Measurements from ENCODE around the gene CRYBB2.
A peak's percentile ranks its signal among the peaks of the same experiment; 100 is the strongest.
"Not testable (repeated sequence)": the region's sequence is repeated elsewhere in the genome, so short reads cannot be mapped to it uniquely, and the experiment has no call there.

The CRYBB2 gene, protein sequence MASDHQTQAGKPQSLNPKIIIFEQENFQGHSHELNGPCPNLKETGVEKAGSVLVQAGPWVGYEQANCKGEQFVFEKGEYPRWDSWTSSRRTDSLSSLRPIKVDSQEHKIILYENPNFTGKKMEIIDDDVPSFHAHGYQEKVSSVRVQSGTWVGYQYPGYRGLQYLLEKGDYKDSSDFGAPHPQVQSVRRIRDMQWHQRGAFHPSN

DNA sequence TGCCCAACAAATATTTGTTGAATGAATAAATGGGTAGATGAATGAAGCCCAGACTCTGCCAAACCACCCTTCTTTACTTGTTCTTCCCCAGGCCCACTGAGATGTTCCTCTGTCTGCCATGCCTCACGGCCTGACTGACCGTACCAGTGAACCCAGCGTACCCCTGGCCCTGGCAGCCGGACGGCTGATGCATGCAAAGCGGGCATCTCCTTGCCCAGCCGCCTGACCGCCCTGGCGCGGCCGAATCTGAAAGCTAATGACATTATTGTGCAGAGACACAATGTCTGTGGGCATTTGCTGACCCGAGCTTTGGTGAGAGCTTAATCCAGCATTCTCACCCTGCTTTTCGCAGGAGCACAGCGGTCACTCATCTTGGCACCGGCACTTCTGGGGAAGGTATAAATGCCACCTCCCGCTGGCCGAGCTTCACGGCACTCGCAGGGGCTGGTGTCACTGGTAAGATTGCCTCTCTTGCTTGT, at the start of gene CRYBB2:
TSS of gene CRYBB2 (plus strand) at position 429 of the 479 bp plus-strand sequence. CDS start 1,791 bp downstream, outside the sequence.
- DNase-seq (ENCODE audit: low spot score): no peak

DNA sequence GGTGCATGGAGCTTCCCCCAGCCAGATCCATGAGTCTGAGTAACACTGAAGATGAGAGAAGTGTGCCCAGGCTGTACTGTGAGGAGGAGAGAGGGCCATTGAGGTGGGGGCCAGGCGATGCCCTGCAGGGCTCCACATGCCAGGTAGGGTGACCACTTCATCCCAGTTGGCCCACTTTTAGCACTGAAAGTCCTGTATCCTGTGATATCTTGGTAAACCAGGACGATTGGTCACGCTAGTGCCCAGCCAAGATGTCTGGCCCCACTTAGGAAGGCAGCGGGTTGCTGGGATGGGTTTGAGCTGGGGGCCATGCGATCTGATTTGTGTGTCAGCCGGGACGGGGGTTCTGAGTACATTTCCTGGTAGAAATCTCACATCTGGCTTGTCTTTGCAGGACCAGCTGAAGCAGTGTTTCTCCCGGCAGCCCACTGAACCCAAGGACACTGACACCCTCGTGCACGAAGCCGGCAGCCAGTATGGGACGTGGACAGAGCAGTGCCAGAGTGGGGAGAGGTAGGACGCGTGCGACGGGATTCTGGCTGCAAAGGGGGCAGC, 48.9 kb upstream of the CRYBB2 start:
- no peak for DNase-seq (ENCODE audit: low spot score)

GRCh38 chr22:25172153-25172552, 47.3 kb upstream of the CRYBB2 start:
- peak; percentile 12 for DNase-seq (ENCODE audit: low spot score)

GRCh38 chr22:25174156-25174887, 45.1 kb upstream of the CRYBB2 start:
- no peak for DNase-seq (ENCODE audit: low spot score)

GRCh38 chr22:25174888-25175411, 44.5 kb upstream of the CRYBB2 start:
- no peak for DNase-seq (ENCODE audit: low spot score)

GRCh38 chr22:25176175-25176574, 43.3 kb upstream of the CRYBB2 start:
- DNase-seq (ENCODE audit: low spot score): no peak

DNA sequence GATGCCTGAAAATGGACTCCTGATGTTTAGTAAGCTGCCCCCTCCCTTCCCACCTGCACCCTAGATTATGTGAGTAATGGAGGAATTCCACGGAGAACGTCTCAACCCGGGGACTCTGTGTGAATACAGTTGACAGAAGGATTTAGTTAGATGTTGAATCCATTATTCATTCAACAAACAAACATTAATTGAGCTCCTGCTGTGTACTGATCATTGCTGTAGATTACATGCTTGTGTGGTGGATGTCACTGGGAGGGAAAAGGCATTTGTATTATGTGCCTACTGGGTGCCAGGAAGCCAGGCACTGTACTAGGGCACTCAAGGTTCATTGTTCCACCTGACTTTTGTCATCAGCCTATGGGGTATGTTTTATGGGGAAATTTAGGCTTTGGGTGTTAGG, 42.6 kb upstream of the CRYBB2 start:
- no peak for DNase-seq (ENCODE audit: low spot score)

DNA sequence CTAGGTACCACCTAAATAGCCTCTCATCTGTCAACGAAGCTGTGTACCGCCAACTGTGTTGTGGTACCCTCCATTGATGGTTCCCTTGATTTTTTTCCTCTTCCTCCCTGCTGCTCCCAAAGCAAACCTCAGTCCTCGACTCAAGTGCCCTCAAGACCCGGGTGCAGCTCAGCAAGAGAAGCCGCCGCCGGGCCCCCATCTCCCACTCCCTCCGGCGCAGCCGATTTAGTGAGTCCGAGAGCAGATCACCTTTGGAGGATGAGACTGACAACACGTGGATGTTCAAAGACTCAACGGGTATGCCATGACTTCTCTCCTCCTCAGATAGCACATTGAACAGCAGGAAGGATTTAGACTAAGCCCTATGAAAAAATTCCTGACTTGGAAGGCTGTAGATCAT, 42.2 kb upstream of the CRYBB2 start:
- no peak for DNase-seq (ENCODE audit: low spot score)

DNA sequence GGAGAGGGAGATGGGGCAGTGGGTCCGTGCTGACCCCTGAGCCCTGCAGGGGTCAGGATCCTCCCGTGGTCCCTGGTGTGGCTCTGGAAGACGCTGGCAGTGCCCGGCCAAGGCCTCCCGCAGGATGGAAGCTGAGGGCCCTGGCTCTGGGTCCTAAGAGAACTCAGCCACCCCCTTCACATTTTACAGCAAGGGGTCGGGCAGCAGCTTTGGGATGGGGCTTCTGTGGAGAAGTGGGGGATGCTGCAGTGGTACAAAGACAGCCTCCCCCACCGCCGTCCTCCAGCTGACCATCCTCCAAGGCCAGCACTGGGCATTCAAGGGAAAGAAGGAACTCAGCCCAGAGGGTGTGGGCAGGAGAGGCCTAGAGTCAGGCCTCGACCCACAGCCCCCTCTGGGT, 41.5 kb upstream of the CRYBB2 start:
- DNase-seq (ENCODE audit: low spot score): no peak

- not testable (repeated sequence) for DNase-seq (ENCODE audit: low spot score)
Measured at GRCh38 chr22:25178348-25178747, 41.1 kb upstream of the CRYBB2 start.

GRCh38 chr22:25178869-25179631, 40.4 kb upstream of the CRYBB2 start:
- DNase-seq (ENCODE audit: low spot score): not testable (repeated sequence)

DNA sequence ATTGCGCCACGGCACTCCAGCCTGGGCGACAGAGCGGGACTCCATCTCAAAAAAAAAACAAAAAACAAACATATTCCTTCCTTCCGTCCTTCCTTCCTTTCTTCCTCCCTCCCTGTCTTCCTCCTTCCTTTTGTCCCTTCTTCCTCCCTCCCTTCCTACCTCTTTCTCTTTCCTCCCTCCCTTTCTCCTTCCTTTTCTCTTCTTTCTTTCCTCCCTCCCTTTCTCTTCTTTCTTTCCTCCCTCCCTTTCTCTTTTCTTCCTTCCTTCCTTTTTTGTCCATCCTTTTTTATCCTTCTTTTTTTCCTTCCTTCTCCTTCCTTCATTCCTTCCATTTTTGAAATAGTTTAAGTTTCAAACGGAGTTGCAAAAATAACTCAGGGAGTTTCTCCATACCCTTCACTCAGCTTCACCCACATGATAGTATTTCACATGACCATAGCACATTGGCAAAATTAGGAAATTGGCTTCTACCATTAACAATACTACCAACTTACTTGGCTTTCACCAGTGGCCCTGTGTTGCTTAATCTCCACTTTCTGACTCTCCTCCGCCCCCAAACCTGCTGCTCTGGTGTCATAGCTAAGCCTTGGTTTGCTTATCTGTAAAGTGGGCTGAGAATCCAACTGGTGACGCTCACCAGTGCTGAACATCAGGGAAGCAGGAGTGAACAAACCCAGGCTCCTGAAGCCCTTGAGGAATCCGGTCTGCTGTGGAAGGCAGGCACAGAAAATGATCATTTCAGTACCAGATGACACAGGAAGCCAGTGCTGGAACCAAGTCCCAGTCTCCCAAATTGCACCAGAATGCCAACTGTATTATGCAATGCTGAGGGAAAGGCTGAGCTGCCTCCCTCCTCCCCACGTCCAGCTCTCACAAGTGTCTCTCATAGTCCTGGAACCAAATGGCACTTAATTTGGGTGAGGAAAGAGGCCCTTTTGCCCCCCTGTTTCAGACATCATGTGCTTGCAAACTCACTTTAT, 37.0 kb upstream of the CRYBB2 start:
- DNase-seq (ENCODE audit: low spot score): no peak

GRCh38 chr22:25183949-25184619, 35.4 kb upstream of the CRYBB2 start:
- DNase-seq (ENCODE audit: low spot score): no peak

DNA sequence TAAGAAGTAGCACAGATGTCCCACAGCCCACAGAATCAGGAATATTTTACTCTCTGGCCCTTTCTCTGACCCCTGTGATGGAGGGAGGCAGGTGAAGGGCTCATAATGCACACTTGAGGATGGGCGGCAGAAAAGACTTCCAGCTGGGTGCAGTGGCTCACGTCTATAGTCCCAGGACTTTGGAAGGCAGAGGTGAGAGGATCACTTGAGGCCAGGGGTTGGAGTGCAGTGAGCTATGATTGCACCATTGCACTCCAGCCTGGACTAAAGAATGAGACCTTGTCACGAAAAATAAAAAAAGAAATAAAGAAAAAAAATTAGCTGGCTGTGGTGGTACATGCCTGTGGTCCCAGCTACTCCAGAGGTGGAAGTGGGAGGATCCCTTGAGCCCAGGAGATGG, 33.3 kb upstream of the CRYBB2 start:
- DNase-seq (ENCODE audit: low spot score): no peak

- no peak for DNase-seq (ENCODE audit: low spot score)
Measured at GRCh38 chr22:25187469-25187868, 32.0 kb upstream of the CRYBB2 start.

DNA sequence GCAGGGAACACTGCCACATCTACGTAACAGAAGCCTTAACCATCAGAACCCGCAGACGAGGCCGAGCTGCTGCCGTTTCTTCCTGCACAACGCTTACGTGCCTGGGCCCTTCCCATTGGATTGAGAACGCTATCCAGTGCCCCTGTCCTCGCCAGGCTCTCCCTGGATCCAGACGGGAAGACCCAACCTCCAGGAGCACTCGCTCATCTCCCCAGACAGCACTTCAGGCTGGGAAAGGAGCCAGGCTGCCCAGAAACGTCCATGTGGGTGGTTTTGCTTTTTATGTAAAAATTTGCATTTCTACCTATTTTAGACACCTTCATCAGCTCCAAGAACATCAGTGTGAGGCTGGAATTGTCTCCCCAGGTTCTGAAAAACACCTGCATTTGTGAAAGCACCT, 27.0 kb upstream of the CRYBB2 start:
- DNase-seq (ENCODE audit: low spot score): no peak

- DNase-seq (ENCODE audit: low spot score): no peak
Measured at GRCh38 chr22:25193130-25193529, 26.3 kb upstream of the CRYBB2 start.

- DNase-seq (ENCODE audit: low spot score): no peak
Measured at GRCh38 chr22:25193548-25193947, 25.9 kb upstream of the CRYBB2 start.

DNA sequence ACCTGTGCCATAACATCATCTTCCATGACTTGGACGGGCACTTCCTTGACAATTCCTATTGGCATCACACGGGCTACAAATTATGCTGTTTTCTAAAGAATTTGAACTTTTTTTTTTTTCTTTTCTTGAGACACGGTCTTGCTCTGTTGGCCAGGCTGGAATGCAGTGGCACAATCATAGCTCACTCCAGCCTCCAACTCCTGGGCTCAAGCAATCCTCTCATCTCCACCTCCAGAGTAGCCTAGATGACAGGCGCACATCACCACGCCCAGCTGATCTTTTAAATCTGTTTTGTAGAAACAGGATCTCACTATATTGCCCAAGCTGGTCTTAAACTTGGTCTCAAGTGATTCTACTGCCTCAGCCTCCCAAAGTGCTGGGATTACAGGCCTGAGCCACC, 23.1 kb upstream of the CRYBB2 start:
- no peak for DNase-seq (ENCODE audit: low spot score)

- DNase-seq (ENCODE audit: low spot score): no peak
Measured at GRCh38 chr22:25197340-25197739, 22.1 kb upstream of the CRYBB2 start.
